Activated naive CD4-positive, alpha-beta T cell treated with anti-CD3 and anti-CD28 coated beads for 36 hours (primary cell): Measurements from ENCODE around the gene C9orf153. TPM values are rescaled to one million over a fixed set of nuclear protein-coding genes. Genes with fewer than 3 reads are reported as not detected.
"Not testable (repeated sequence)": the region's sequence is repeated elsewhere in the genome, so short reads cannot be mapped to it uniquely, and the experiment has no call there.

Source experiments
- CTCF ChIA-PET: fragments of 350-600 bp; sonication (Branson Sonifier 250); formaldehyde crosslinking; loops from one replicate; lab custom pipeline; 2021; ENCODE audit warnings: antibody characterized with exemption; lab: Charles Lee
- DNase-seq: peaks from one replicate; pipeline ENCODE4 v3.0.0-alpha.2; 2020
- H3K27ac Mint-ChIP-seq: one replicate; pipeline ENCODE4 v1.8.0; 2021; ENCODE audit warnings: mild to moderate bottlenecking, mixed read lengths
- H3K27me3 Mint-ChIP-seq: one replicate; pipeline ENCODE4 v1.8.0; 2021; ENCODE audit warnings: low read depth, mixed read lengths
- H3K36me3 Mint-ChIP-seq: one replicate; pipeline ENCODE4 v1.8.0; 2021; ENCODE audit warnings: low read depth, mixed read lengths
- H3K4me1 Mint-ChIP-seq: one replicate; pipeline ENCODE4 v1.8.0; 2021; ENCODE audit warnings: low read depth, mixed read lengths
- H3K4me3 Mint-ChIP-seq: one replicate; pipeline ENCODE4 v1.8.0; 2021; ENCODE audit warnings: mild to moderate bottlenecking, moderate library complexity, mixed read lengths
- H3K9me3 Mint-ChIP-seq: one replicate; pipeline ENCODE4 v1.8.0; 2021; ENCODE audit warnings: mixed read lengths
- intact Hi-C: fragments of 100-400 bp; cut with micrococcal nuclease; formaldehyde crosslinking; loops from one replicate; pipeline ENCODE4 v1.15.1; 2023
- total RNA-seq, 2 experiments: library from RNA; stranded (reverse); gene quantifications; one replicate each; pipeline ENCODE4 v1.2.3, GENCODE V29; 2021

The C9orf153 gene
- under 1 TPM; 0.31 to 0.40 TPM for total RNA-seq

GRCh38 chr9:86259557-86259956, at the start of gene C9orf153:
C9orf153 (minus strand) TSS chr9:86259657; CDS start chr9:86229603, 30,054 bp downstream.
- Mint-ChIP-seq H3K9me3 (peaks cover 1% of the 10 kb centered on the region), H3K4me3 (no peak within 1 kb of the TSS), H3K27me3 (no peaks in the 10 kb centered on the region), H3K36me3 (peaks cover 21% of the 10 kb centered on the region), H3K4me1 (no peaks in the 10 kb centered on the region), H3K27ac (no peak within 1 kb of the TSS)
- DNase-seq, result no peak
- intact Hi-C loops, result no loop called here
- CTCF ChIA-PET, result interaction anchor here (0.8 kb wide), 1 partner anchor 17 kb away, joined by 3 read pairs; no protein-coding TSS in a partner anchor

DNA sequence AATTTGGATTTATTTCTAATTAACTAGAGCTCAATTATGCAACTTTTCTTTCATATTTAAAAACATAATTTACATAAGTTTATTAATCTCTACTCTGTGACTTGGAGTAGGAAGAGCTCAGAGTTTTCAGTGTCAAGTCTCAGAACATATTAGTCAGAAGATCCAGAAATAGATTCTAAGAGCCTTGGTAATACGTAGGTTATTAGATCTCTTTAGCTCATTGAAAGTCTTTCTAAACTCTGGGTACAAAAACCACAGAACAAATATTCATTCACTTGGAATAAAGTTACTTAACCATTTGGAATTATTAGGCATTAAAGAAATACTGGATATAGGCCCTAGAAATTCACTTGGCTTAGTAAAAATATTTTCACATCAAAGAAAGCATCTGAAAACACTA, 49.2 kb upstream of the C9orf153 start:
- CTCF ChIA-PET, result interaction anchor here (0.5 kb wide), 1 partner anchor 250 kb away, joined by 5 read pairs; no protein-coding TSS in a partner anchor
- Mint-ChIP-seq H3K4me1 (peaks cover 8% of the 10 kb centered on the region), H3K9me3 (no peaks in the 10 kb centered on the region), H3K36me3 (peaks cover 48% of the 10 kb centered on the region), H3K27ac (no peak overlapping the region), H3K4me3 (no peak overlapping the region), H3K27me3 (no peaks in the 10 kb centered on the region)
- intact Hi-C loops, result no loop called here
- DNase-seq, result no peak

DNA sequence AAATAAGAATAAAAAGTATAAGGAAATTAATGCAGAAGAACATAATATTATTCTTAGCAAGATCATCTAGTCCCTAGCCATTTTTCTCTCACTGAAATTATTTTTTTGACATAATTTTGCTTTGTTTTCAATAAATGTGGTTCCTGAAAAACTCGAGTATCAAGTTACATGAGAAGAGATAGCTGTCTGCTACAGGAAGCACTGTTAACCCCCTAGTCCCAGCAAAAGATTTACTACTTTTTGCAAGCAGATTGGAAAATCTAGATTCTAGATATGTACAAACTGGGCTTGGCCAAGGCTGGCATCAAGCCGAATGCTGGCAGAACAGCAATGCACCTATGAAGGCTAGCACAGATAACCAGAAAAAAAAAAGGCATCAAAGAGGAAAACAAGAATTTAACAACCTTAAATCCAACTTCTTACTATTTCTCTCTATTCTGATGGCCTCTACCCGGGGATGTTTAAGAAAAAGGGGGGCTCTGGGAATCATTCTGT, 44.8 kb upstream of the C9orf153 start:
- Mint-ChIP-seq H3K4me3 (no peak overlapping the region), H3K9me3 (no peaks in the 10 kb centered on the region), H3K27ac (no peak overlapping the region), H3K4me1 (peaks cover 16% of the 10 kb centered on the region), H3K36me3 (peaks cover 32% of the 10 kb centered on the region), H3K27me3 (no peaks in the 10 kb centered on the region)
- no peak for DNase-seq
- intact Hi-C loops, result loop anchor here (5.0 kb wide), 1 partner anchor 33 kb away; no protein-coding TSS in a partner anchor
- CTCF ChIA-PET, result no interaction called here

DNA sequence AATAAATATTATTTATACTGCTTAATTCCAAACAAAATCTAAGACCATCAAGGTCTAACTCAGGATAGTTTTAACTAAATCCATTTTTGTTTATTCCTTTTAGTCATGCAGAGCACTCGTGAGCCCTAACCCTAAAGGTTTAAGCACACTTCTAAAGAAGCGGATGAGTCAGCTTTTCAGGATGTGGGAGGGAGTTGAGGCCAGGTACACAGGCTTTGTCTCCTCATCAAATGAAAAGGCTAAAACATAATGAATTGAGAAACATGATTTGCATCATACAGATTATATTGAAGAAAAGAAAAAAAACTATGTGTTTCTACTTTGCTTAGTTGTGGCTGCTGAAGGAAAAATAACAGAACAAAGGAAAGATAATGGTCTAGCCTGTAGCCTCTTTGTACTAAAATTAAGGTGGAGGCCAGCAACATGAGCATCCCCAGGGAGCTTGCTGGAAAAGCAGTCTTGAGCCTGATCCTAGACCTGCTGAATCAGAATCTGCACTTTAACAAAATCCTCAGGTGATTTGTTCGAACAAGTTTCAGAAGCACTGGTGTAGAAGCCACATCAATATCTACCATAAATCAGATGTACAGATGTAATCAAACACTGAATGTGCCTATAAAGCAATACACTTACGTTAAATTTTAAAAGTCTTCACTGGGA, 44.0 kb upstream of the C9orf153 start:
- no peaks in the 10 kb centered on the region for H3K27me3 Mint-ChIP-seq
- peaks cover 36% of the 10 kb centered on the region for H3K36me3 Mint-ChIP-seq
- H3K4me3 Mint-ChIP-seq, result no peak overlapping the region
- CTCF ChIA-PET, result no interaction called here
- DNase-seq, result peak; percentile 61
- peak overlapping the region; percentile 81 for H3K27ac Mint-ChIP-seq
- H3K9me3 Mint-ChIP-seq, result no peaks in the 10 kb centered on the region
- intact Hi-C loops, result loop anchor here (1.0 to 5.0 kb wide), 3 partner anchors 21 to 50 kb away; partner anchors contain the start of gene ISCA1
- peaks cover 16% of the 10 kb centered on the region for H3K4me1 Mint-ChIP-seq

DNA sequence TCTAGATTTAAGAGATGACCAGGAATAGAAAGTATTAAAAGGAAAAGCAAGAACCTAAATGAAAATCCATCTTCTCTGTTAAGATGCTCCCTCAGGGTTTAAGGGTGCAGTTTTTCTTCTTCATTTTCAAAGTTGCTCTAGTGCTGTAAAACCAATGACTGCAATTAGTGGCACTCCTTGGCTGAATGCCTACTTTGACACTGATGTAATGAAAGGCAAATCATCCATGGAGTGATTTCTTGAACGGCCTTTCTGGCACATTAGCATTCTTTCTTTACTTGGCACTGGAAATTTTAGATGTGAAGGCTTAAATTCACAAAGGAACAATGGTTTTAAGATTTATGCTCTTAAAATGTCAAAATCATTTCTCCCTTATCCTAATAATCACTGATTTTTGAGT, 42.2 kb upstream of the C9orf153 start:
- Mint-ChIP-seq H3K9me3 (no peaks in the 10 kb centered on the region), H3K4me1 (peaks cover 16% of the 10 kb centered on the region), H3K4me3 (no peak overlapping the region), H3K36me3 (peaks cover 38% of the 10 kb centered on the region), H3K27ac (no peak overlapping the region), H3K27me3 (no peaks in the 10 kb centered on the region)
- DNase-seq, result no peak
- intact Hi-C loops, result loop anchor here (5.0 kb wide), 1 partner anchor 36 kb away; no protein-coding TSS in a partner anchor
- CTCF ChIA-PET, result no interaction called here

DNA sequence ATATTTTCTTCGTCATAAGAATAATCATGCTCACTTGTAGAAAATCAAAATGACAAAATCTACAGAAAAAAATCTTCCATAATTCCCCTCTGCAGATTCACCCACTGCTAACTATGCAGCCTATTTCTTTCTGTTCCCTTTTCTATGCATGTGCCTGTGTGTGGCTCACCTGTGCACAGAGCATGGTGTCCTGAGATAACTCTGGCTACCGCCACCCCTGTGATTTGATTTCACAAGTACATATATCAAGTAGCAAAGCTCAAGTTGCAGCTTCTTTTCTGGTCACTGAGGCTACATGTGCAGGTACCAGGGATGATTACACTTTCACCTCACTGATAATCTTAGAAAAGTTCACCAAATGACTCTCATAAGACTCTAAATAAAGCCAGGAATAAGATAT, 41.2 kb upstream of the C9orf153 start:
- Mint-ChIP-seq H3K36me3 (peaks cover 41% of the 10 kb centered on the region), H3K27ac (no peak overlapping the region), H3K9me3 (no peaks in the 10 kb centered on the region), H3K27me3 (no peaks in the 10 kb centered on the region), H3K4me3 (no peak overlapping the region), H3K4me1 (peaks cover 16% of the 10 kb centered on the region)
- CTCF ChIA-PET, result no interaction called here
- intact Hi-C loops, result loop anchor here (5.0 kb wide), 1 partner anchor 37 kb away; no protein-coding TSS in a partner anchor
- no peak for DNase-seq

GRCh38 chr9:86298873-86299272, 39.4 kb upstream of the C9orf153 start:
- CTCF ChIA-PET, result no interaction called here
- Mint-ChIP-seq H3K4me3 (no peak overlapping the region), H3K9me3 (no peaks in the 10 kb centered on the region), H3K36me3 (peaks cover 32% of the 10 kb centered on the region), H3K27me3 (no peaks in the 10 kb centered on the region), H3K4me1 (peaks cover 10% of the 10 kb centered on the region), H3K27ac (no peak overlapping the region)
- intact Hi-C loops, result no loop called here
- no peak for DNase-seq

DNA sequence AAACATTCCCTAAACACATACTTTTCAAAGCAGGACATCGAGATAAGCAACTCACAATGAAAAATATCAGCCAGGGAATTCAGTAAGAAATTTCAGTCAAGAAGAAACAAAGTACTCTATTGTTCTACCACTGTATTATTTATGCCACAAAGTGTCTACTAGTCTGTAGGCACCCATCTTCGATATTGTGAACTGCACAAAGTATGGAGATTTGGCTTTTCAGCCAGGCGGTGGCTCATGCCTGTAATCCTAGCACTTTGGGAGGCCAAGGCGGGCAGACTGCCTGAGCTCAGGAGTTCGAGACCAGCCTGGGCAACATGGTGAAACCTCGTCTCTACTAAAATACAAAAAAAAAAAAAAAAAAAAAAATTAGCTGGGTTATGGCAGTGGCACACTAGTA, 30.9 kb upstream of the C9orf153 start:
- H3K27me3 Mint-ChIP-seq, DNase-seq, H3K36me3 Mint-ChIP-seq, H3K4me1 Mint-ChIP-seq, H3K9me3 Mint-ChIP-seq, H3K27ac Mint-ChIP-seq, intact Hi-C loops, CTCF ChIA-PET, H3K4me3 Mint-ChIP-seq: not testable (repeated sequence)

DNA sequence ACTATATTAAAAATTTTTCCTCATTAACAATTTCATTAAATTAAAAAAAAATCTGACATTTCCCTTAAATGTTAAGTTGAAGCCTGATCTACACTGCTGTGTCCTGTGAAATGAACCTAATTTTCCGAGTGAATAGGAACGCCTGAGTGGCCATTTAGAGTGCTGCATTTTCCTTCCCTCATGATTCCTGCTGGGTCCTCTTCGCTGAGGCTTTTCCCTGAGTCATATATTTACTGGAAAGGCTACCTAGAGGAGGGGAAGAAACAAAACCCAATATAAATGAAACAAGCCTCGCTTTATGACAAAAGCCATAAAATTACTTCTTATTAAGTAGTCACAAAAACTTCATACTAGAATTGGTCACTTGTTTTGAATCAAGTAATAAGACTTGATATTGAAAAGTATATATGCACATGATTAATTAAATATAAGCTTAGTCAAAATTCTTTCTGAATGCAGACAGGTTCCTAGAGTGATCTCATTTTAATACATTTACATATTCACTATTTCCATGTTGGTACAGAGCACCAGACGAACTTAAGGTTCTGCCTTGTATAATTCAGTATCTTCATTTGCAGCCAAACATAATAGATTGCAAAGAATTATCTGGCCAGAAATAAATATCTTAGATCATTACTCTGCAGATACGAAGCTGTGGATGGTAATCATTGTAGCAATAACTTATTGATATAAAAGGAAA, 29.2 kb upstream of the C9orf153 start:
- H3K27me3 Mint-ChIP-seq, result no peaks in the 10 kb centered on the region
- H3K27ac Mint-ChIP-seq, result no peak overlapping the region
- no peak for DNase-seq
- no peak overlapping the region for H3K4me3 Mint-ChIP-seq
- H3K36me3 Mint-ChIP-seq, result no peaks in the 10 kb centered on the region
- intact Hi-C loops, result loop anchor here (10.0 kb wide), 1 partner anchor 1686 kb away; the partner anchor contains the start of gene CDK20
- CTCF ChIA-PET, result no interaction called here
- H3K4me1 Mint-ChIP-seq, result no peaks in the 10 kb centered on the region
- H3K9me3 Mint-ChIP-seq, result no peaks in the 10 kb centered on the region

DNA sequence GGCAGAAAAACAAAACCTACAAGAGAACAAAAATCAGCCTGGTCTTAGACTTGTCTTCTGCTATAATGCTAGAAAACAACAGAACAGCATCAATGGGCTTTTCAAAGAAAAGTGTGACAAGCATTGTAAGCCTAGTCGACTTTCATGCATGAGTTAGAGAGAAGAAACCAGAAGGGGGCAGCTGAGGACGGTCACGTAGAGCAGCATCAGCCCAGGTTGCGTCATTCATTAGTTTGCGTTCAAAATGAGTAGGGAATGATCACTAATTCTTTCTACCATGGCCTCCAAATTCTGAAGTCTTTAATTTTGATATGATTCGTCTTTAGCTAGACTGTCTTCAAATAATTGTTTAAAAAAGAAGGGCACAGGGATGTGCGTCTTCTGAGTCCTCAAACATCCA, 27.6 kb upstream of the C9orf153 start:
- peaks cover 9% of the 10 kb centered on the region for H3K4me1 Mint-ChIP-seq
- no peaks in the 10 kb centered on the region for H3K36me3 Mint-ChIP-seq
- H3K9me3 Mint-ChIP-seq, result no peaks in the 10 kb centered on the region
- intact Hi-C loops, result loop anchor here (10.0 kb wide), 1 partner anchor 1688 kb away; the partner anchor contains the start of gene CDK20
- CTCF ChIA-PET, result no interaction called here
- no peak overlapping the region for H3K4me3 Mint-ChIP-seq
- DNase-seq, result peak; percentile 41
- H3K27ac Mint-ChIP-seq, result no peak overlapping the region
- no peaks in the 10 kb centered on the region for H3K27me3 Mint-ChIP-seq

GRCh38 chr9:86286278-86286677, 26.8 kb upstream of the C9orf153 start:
- H3K27me3 Mint-ChIP-seq, result no peaks in the 10 kb centered on the region
- H3K4me3 Mint-ChIP-seq, result no peak overlapping the region
- peaks cover 3% of the 10 kb centered on the region for H3K36me3 Mint-ChIP-seq
- intact Hi-C loops, result loop anchor here (10.0 kb wide), 1 partner anchor 1689 kb away; the partner anchor contains the start of gene CDK20
- peaks cover 12% of the 10 kb centered on the region for H3K4me1 Mint-ChIP-seq
- no peak for DNase-seq
- no peak overlapping the region for H3K27ac Mint-ChIP-seq
- CTCF ChIA-PET, result interaction anchor here (0.5 kb wide), 1 partner anchor 34 kb away, joined by 3 read pairs; no protein-coding TSS in a partner anchor
- no peaks in the 10 kb centered on the region for H3K9me3 Mint-ChIP-seq

DNA sequence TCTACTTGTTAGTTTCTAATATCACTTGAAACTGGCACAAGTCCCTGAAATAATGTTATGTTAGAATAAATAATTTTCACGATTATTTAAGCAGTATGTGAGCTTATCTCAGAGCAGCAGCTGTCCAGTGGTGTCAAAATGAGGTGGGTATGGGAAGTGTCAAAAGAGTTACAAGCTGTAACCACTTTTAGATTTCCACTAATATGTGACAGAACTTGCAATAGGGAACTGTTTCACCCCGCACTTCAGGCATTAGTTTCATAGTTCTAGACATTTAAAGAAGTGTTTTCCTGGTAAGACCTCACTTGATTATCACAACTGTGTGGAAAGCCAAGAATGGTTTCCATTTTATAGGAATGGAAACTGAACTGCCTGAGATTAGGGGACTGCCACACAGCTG, 25.8 kb upstream of the C9orf153 start:
- Mint-ChIP-seq H3K36me3 (peaks cover 3% of the 10 kb centered on the region), H3K4me3 (no peak overlapping the region), H3K4me1 (peaks cover 20% of the 10 kb centered on the region), H3K9me3 (no peaks in the 10 kb centered on the region), H3K27me3 (no peaks in the 10 kb centered on the region), H3K27ac (no peak overlapping the region)
- intact Hi-C loops, result loop anchor here (10.0 kb wide), 1 partner anchor 1690 kb away; the partner anchor contains the start of gene CDK20
- DNase-seq, result no peak
- CTCF ChIA-PET, result no interaction called here
